Epithelial cell of proximal tubule (primary cell): ENCODE data around the gene CALML5. TPM values are rescaled to one million over a fixed set of nuclear protein-coding genes. Genes with fewer than 3 reads are reported as not detected.

Source experiments
- DNase-seq: peaks from one replicate; pipeline ENCODE4 v3.0.0-alpha.2; 2011; ENCODE audit warnings: low read depth
- H3K4me3 ChIP-seq: 2 replicates; pipeline ENCODE4 v1.5.1; 2011; ENCODE audit warnings: low read depth, mild to moderate bottlenecking, low read length
- total RNA-seq: library from RNA; depleted of rRNA; stranded (reverse); fragments of >200 nt; gene quantifications from 2 replicates; pipeline ENCODE4 v1.2.3, GENCODE V29; 2015
- TF ChIP-seq, protein P1 (sequence below): conservative IDR thresholded peaks from 2 replicates; pipeline ENCODE4 v1.5.1; 2012; ENCODE audit warnings: low read depth, mild to moderate bottlenecking, low read length

CALML5 gene
- total RNA-seq, 1 donor from 2014 or later: not detected

- H3K4me3 ChIP-seq: no peak overlapping the region
- TF ChIP-seq, protein P1, sequence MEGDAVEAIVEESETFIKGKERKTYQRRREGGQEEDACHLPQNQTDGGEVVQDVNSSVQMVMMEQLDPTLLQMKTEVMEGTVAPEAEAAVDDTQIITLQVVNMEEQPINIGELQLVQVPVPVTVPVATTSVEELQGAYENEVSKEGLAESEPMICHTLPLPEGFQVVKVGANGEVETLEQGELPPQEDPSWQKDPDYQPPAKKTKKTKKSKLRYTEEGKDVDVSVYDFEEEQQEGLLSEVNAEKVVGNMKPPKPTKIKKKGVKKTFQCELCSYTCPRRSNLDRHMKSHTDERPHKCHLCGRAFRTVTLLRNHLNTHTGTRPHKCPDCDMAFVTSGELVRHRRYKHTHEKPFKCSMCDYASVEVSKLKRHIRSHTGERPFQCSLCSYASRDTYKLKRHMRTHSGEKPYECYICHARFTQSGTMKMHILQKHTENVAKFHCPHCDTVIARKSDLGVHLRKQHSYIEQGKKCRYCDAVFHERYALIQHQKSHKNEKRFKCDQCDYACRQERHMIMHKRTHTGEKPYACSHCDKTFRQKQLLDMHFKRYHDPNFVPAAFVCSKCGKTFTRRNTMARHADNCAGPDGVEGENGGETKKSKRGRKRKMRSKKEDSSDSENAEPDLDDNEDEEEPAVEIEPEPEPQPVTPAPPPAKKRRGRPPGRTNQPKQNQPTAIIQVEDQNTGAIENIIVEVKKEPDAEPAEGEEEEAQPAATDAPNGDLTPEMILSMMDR: no peak
- no peak for DNase-seq
Observed at GRCh38 chr10:5494611-5495010, 4.8 kb downstream of the CALML5 start.

DNA sequence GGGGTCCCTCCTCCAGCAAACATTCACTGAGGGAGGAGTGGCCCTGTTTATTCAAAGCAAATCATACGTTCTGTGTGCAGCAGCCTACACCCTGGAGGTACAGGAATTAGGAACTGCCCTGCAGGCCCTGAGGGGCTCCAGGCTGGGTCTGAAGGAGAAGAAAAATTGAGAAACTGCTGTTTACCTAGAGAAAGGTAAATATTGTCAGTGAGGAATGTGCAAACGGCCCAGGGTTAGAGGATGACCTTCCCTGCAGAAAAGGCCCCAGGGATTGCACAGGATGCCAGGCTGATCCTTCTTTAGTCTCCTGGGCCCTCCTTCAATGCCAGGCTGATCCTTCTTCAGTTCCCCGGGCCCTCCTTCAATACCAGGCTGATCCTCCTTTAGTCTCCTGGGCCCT lies 5.7 kb downstream of the CALML5 start:
- DNase-seq: no peak

DNA sequence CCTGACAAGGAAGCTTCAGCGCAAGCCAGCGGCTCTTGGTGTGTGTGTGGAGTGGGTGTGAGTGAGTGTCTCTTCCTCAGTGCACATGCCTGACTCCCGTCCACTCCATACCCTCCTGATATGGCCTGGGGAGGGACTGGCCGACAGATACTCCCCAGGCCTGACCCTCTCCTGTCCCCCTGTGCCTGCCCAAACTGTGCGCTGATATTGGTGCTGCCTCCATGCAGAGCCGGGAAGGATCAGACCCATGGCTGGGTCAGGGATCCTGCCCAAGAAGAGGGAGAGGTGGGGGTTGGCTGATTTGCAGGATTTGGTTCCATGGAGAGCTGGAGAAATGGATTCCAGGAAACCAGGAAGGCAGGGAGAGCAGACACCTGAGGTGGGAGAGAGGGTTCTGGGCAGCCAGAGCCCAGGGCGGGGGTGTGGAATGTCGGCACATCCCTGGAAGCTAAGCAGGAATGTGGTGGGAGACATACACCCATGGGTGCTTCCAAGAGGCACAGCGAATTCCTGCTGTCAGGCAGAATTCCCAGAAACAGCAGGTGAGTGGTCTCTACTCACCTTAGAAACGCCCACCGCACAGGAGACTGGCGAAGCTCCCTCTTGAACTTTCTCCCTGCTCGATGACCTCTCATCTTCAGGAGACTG lies 6.3 kb downstream of the CALML5 start:
- TF ChIP-seq, protein P1: no peak
- H3K4me3 ChIP-seq: no peak overlapping the region
- no peak for DNase-seq

More for the DNA sequence above, 5.7 kb downstream of the CALML5 start:
- TF ChIP-seq, protein P1: no peak
- H3K4me3 ChIP-seq: no peak overlapping the region

DNA sequence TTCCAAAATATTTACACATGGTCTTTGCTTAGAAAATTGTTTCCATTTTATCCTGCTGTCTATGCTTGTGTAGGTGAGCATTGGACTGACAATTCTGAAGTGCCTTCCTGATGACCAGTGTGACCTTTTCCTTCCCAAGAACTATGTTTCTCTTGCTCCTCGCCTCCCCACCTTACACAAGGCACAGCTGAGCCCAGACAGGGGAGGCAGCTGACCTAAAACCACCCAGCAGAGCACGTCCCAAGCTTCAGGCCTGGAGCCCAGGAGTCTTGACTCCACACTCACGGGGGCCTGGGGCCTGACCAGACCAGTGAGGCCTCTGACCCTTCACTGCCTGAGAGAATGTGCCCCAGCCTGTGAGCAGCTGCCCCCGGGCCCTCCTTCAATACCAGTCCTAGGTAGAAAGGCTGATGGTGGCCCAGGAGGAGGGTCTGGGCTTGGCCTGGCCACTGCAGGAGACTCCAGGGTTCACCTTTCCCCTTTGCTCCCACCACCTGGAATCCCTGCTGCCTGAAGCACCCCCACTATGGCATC lies 7.0 kb downstream of the CALML5 start:
- H3K4me3 ChIP-seq: no peak overlapping the region
- no peak for DNase-seq
- TF ChIP-seq, protein P1: no peak

DNA sequence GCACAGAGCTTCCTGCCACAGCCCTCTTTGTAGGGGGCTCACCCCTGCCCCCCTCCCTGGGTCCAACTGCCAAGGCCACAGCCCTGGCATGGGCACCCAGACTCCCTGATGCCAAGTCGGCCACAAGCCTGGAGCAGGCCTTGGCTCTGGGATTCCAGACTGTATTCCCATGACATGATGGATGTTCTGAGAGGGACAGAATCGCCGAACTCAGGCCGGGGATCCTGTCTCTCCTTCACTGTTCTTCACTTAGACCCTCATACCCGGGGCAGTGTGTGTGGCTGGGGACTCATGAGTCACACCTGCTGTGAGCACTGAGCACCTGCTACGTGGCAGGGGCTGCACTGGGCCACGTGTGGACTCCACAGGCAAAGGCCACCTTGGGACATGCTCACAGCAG lies 7.9 kb downstream of the CALML5 start:
- TF ChIP-seq, protein P1: no peak

DNA sequence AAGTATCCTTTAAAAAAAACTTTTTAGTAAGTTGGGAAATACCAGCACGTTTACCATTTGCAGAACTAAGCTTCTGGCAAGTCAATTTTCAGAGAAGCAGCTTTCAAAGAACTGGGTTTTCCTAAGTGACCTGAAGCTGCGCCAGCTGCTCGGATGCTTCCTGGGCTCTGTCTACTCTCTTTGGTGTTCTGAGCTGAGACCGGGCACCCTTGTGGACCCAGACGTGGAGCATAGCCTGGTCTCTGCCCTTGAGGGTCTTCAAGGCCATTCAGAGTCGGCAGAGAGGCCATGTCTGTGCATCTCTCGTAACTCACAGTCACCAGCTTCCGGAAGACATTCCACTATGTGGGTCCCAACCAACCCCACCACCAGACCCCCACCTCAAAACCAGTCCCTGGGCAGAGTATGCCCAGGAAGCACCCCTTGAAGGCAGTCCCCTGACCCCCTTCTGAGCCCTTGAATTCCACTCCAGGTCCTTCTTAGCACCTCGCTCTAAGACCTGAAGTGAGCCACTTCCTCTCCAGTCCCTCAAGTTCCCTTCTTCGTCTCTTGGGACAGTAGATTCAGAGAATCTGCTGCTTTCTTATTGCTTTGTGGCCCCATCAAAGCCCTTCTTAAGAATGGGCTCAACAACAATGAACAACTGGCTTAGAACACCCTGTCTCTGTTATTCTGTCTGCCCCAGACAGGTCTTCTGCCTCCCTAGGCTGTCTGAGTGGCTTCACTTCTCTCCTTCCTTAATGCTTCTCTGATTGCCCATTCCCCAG lies 8.5 kb downstream of the CALML5 start:
- no peak for DNase-seq
- TF ChIP-seq, protein P1: no peak
- H3K4me3 ChIP-seq: no peak overlapping the region

More for the DNA sequence above, 7.9 kb downstream of the CALML5 start:
- DNase-seq: no peak
- H3K4me3 ChIP-seq: no peak overlapping the region
